ENCODE results near the gene NCKAP5. TPM values are rescaled to one million over a fixed set of nuclear protein-coding genes. Genes with fewer than 3 reads are reported as not detected.

NCKAP5 gene
- total RNA-seq, 1 donor from 2014 or later = 2.7 TPM

GRCh38 chr2:133296401-133296800 is 271.9 kb downstream of the NCKAP5 start:
- Histone ChIP-seq H3K36me3 (ENCODE audit: insufficient read depth, low read length) (no peaks in the 10 kb centered on the region), H3K4me2 (ENCODE audit: low read length) (no peak overlapping the region), H3K4me1 (ENCODE audit: insufficient read depth, low read length) (no peaks in the 10 kb centered on the region), H3K79me2 (ENCODE audit: insufficient read depth, low read length) (no peaks in the 10 kb centered on the region), H3K9ac (ENCODE audit: low read length) (no peak overlapping the region), H4K20me1 (ENCODE audit: insufficient read depth, low read length) (no peaks in the 10 kb centered on the region), H3K4me3 (ENCODE audit: insufficient read depth, low read depth, low read length) (no peak overlapping the region), H3K27ac (ENCODE audit: low read depth, low read length) (no peak overlapping the region), H3K27me3 (ENCODE audit: insufficient read depth, low read length) (no peaks in the 10 kb centered on the region), H2AFZ (ENCODE audit: low read depth, low read length) (no peak overlapping the region), H3K9me3 (ENCODE audit: insufficient read depth, low read depth, low read length) (no peaks in the 10 kb centered on the region)
- H3K27me3 Mint-ChIP-seq (ENCODE audit: low read depth, unreplicated experiment) = no peaks in the 10 kb centered on the region
- H3K9me3 Mint-ChIP-seq (ENCODE audit: unreplicated experiment) = peaks cover 2% of the 10 kb centered on the region
- FAIRE-seq (no peak), DNase-seq (ENCODE audit: low read depth) (no peak)
- no peak overlapping the region for H3K27ac Mint-ChIP-seq (ENCODE audit: unreplicated experiment)
- TF ChIP-seq CTCF (IDR thresholded peaks at IDR 0.05; ENCODE audit: insufficient read depth, low read depth, low read length) = no peak
- TF ChIP-seq EZH2 (IDR thresholded peaks at IDR 0.05; ENCODE audit: insufficient read depth, low read length) = no peak
- no peak overlapping the region for H3K4me3 Mint-ChIP-seq (ENCODE audit: unreplicated experiment)
- H3K36me3 Mint-ChIP-seq (ENCODE audit: low read depth, unreplicated experiment) = no peaks in the 10 kb centered on the region
- no peaks in the 10 kb centered on the region for H3K4me1 Mint-ChIP-seq (ENCODE audit: low read depth, unreplicated experiment)

- no peak for TF ChIP-seq EZH2 (IDR thresholded peaks at IDR 0.05; ENCODE audit: insufficient read depth, low read length)
- TF ChIP-seq CTCF (IDR thresholded peaks at IDR 0.05; ENCODE audit: insufficient read depth, low read depth, low read length) = no peak
- Histone ChIP-seq H3K9ac (ENCODE audit: low read length) (no peak overlapping the region), H3K4me1 (ENCODE audit: insufficient read depth, low read length) (no peaks in the 10 kb centered on the region), H3K79me2 (ENCODE audit: insufficient read depth, low read length) (no peaks in the 10 kb centered on the region), H3K27me3 (ENCODE audit: insufficient read depth, low read length) (no peaks in the 10 kb centered on the region), H3K27ac (ENCODE audit: low read depth, low read length) (peak overlapping the region; percentile 2), H3K36me3 (ENCODE audit: insufficient read depth, low read length) (no peaks in the 10 kb centered on the region), H3K9me3 (ENCODE audit: insufficient read depth, low read depth, low read length) (no peaks in the 10 kb centered on the region), H3K4me2 (ENCODE audit: low read length) (no peak overlapping the region), H3K4me3 (ENCODE audit: insufficient read depth, low read depth, low read length) (no peak overlapping the region), H4K20me1 (ENCODE audit: insufficient read depth, low read length) (no peaks in the 10 kb centered on the region), H2AFZ (ENCODE audit: low read depth, low read length) (no peak overlapping the region)
- no peaks in the 10 kb centered on the region for H3K4me1 Mint-ChIP-seq (ENCODE audit: low read depth, unreplicated experiment)
- no peaks in the 10 kb centered on the region for H3K36me3 Mint-ChIP-seq (ENCODE audit: low read depth, unreplicated experiment)
- FAIRE-seq (no peak), DNase-seq (ENCODE audit: low read depth) (no peak)
- no peak overlapping the region for H3K27ac Mint-ChIP-seq (ENCODE audit: unreplicated experiment)
- H3K4me3 Mint-ChIP-seq (ENCODE audit: unreplicated experiment) = no peak overlapping the region
- no peaks in the 10 kb centered on the region for H3K27me3 Mint-ChIP-seq (ENCODE audit: low read depth, unreplicated experiment)
- H3K9me3 Mint-ChIP-seq (ENCODE audit: unreplicated experiment) = no peaks in the 10 kb centered on the region
These were observed 274.5 kb downstream of the NCKAP5 start for GRCh38 chr2:133293544-133294353.

GRCh38 chr2:133292259-133292658 is 276.0 kb downstream of the NCKAP5 start:
- DNase-seq (ENCODE audit: low read depth) (no peak), FAIRE-seq (no peak)
- H3K4me1 Mint-ChIP-seq (ENCODE audit: low read depth, unreplicated experiment) = peaks cover 1% of the 10 kb centered on the region
- no peaks in the 10 kb centered on the region for H3K36me3 ChIP-seq (ENCODE audit: insufficient read depth, low read length)
- no peak overlapping the region for H3K4me2 ChIP-seq (ENCODE audit: low read length)
- H3K27ac ChIP-seq (ENCODE audit: low read depth, low read length) = no peak overlapping the region
- no peaks in the 10 kb centered on the region for H3K27me3 Mint-ChIP-seq (ENCODE audit: low read depth, unreplicated experiment)
- H3K36me3 Mint-ChIP-seq (ENCODE audit: low read depth, unreplicated experiment) = no peaks in the 10 kb centered on the region
- H3K4me3 ChIP-seq (ENCODE audit: insufficient read depth, low read depth, low read length) = no peak overlapping the region
- no peaks in the 10 kb centered on the region for H3K4me1 ChIP-seq (ENCODE audit: insufficient read depth, low read length)
- no peaks in the 10 kb centered on the region for H3K27me3 ChIP-seq (ENCODE audit: insufficient read depth, low read length)
- no peaks in the 10 kb centered on the region for H4K20me1 ChIP-seq (ENCODE audit: insufficient read depth, low read length)
- H3K4me3 Mint-ChIP-seq (ENCODE audit: unreplicated experiment) = no peak overlapping the region
- TF ChIP-seq CTCF (IDR thresholded peaks at IDR 0.05; ENCODE audit: insufficient read depth, low read depth, low read length) (no peak), EZH2 (IDR thresholded peaks at IDR 0.05; ENCODE audit: insufficient read depth, low read length) (no peak)
- no peaks in the 10 kb centered on the region for H3K79me2 ChIP-seq (ENCODE audit: insufficient read depth, low read length)
- no peak overlapping the region for H2AFZ ChIP-seq (ENCODE audit: low read depth, low read length)
- no peak overlapping the region for H3K27ac Mint-ChIP-seq (ENCODE audit: unreplicated experiment)
- no peak overlapping the region for H3K9ac ChIP-seq (ENCODE audit: low read length)
- H3K9me3 Mint-ChIP-seq (ENCODE audit: unreplicated experiment) = no peaks in the 10 kb centered on the region
- H3K9me3 ChIP-seq (ENCODE audit: insufficient read depth, low read depth, low read length) = no peaks in the 10 kb centered on the region
